Astrocyte of the spinal cord (primary cell): Measurements from ENCODE around the gene STPG4.

Experiments
- DNase-seq: peaks from one replicate; pipeline ENCODE4 v3.0.0; 2011; ENCODE audit warnings: low read depth, low spot score
- H3K4me3 ChIP-seq: 2 replicates; pipeline ENCODE4 v1.5.1; 2011; ENCODE audit warnings: low read depth, mild to moderate bottlenecking, low read length, moderate library complexity
- CTCF ChIP-seq: IDR thresholded peaks from 2 replicates; pipeline ENCODE4 v1.5.1; 2012; ENCODE audit warnings: low read depth, mild to moderate bottlenecking, low read length, inconsistent platforms
- in situ Hi-C: cut with HindIII; loops from 2 replicates; pipeline ENCODE4 v1.10.0; 2017; ENCODE audit warnings: low sequenced_read_pairs

Gene STPG4

GRCh38 chr2:47038656-47039488 is 116.2 kb downstream of the STPG4 start:
- TF ChIP-seq CTCF: no peak
- no peak overlapping the region for H3K4me3 ChIP-seq
- in situ Hi-C loops: no loop called here
- DNase-seq: no peak

DNA sequence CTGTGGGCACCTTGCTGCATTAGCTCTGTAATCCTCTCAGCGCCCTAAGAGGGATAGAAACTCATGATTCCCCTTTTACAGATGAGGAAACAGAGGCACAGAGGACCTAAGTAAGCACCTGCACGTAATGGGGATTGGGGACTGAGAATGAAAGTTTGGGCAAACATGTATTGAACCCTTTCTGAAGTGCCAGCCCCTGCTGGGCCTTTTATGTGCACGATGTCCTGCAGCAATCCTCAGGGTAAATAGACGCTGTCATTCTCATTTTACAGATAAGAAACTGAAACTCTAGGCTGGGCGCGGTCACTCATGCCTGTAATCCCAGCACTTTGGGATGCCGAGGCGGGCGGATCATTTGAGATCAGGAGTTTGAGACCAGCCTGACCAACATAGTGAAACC is 117.4 kb downstream of the STPG4 start:
- in situ Hi-C loops: no loop called here
- no peak for DNase-seq
- H3K4me3 ChIP-seq: no peak overlapping the region
- TF ChIP-seq CTCF: no peak
